ENCODE data around the gene TMEM175.

- TF ChIP-seq CTCF (IDR thresholded peaks at IDR 0.05) (no peak), POLR2A (IDR thresholded peaks at IDR 0.05) (no peak)
Measured at GRCh38 chr4:909131-909571, 23.1 kb upstream of the TMEM175 start.

All from lower leg skin (tissue), 3 donors.